HG02943 (cell line): ENCODE measurements around the gene CCDC27.

ENCODE experiments used
- ATAC-seq: cut with Tn5 transposase; IDR thresholded peaks from one replicate; pipeline ENCODE4 v1.9.1; 2021; ENCODE audit warnings: mild to moderate bottlenecking, low read depth, moderate library complexity; ENCODE audit not compliant: unreplicated experiment

CCDC27 gene

GRCh38 chr1:3814771-3815561, 62.7 kb downstream of the CCDC27 start:
- ATAC-seq: no peak

GRCh38 chr1:3816331-3817137, 64.3 kb downstream of the CCDC27 start:
- no peak for ATAC-seq

DNA sequence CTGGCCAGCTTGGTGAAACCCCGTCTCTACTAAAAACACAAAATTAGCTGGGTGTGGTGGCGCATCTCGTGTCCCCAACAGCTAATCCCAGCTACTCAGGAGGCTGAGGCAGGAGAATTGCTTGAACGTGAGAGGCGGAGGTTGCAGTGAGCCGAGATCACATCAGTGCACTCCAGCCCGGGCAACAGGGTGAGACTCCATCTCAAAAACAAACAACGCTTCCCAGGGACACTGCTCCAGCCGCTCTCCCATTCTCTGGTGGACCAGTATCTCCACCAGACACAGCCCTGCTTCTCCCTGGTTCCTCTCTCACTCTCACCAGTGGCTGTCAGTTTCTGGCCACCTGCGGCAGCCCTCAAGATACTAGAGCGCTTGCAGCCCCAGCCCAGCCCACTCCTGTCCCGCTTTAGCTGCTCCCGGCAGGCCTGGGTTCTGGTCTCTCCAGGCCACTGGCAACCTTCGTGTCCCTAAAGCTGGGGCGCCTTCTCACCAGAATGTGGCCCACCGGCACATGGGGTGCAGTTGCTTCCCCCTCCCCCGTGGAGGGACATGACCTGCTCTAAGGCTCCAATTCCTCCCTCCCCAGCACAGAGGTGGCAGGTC, 65.0 kb downstream of the CCDC27 start:
- ATAC-seq: no peak

DNA sequence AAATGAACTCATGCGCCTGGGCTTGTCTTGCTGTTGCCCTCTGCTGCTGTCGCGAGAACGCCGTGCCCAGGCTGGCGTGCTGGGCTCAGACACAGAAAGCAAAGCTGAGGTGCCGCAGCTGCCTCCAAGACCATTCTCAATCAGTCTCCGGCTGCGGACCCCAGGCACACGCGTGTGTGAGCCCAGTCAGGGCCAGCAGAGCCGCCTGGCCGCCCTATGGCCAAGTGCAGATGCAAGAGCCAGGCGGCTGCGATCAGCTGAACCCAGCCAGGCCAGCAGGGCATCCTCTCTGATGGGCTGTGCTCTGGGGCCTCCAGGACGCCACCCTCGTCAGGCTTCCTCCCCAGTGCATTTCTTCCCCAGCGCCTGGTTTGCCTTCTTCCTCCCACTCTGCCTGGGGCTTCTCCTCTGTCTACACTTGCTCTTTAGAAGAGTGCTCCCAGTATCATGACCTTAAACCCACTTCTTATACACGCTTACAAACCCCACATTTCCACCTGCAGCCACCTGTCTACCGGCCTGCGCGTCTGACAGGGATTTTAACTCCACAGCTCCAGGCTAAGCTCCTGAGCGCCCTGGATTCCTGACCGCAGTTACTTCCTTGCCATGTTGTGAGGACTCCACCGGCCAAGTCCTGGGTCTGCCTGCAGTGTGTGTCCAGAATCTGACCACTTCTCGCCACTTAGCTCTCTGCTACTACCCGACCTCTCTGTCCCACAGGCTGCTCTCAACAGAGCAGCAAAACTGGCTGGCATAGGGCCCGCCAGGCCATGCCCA, 65.8 kb downstream of the CCDC27 start:
- no peak for ATAC-seq

DNA sequence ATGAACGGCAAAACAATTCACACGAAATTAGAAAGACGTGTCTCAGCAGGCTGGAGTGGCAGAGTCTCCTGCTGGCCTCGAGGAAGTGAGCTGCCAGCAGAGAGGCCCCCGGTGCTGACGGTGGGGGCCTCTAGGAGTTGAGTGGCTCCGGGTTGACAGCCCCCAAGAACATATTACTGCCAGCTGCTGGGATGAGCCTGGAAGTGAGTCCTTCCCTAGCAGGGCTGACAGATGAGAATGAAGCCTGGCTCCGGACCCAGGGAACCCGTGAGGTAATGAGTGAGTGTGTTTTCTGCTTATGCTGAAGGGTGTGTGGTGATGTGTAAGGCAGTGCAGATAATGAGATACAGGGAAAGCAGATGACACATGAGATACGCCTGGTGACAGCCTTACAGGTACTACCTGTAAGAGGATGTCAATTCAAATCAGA, 67.5 kb downstream of the CCDC27 start:
- no peak for ATAC-seq

- ATAC-seq: no peak
Observed at GRCh38 chr1:3820316-3820715, 68.1 kb downstream of the CCDC27 start.

- no peak for ATAC-seq
Observed at GRCh38 chr1:3821004-3821403, 68.8 kb downstream of the CCDC27 start.
